Spleen (tissue), 11 donors: ENCODE data around the gene HHAT. TPM values are rescaled to one million over a fixed set of nuclear protein-coding genes. Genes with fewer than 3 reads are reported as not detected.

ENCODE experiments used
- DNase-seq: peaks from one replicate; pipeline ENCODE4 v3.0.0-alpha.2; 2020
- H3K27ac ChIP-seq, 8 donors: fragments of 200-600 bp; sonication (generic) in 7 of 8; 1 replicate in 4 of 8; 2 replicates in 4 of 8; pipeline versions ENCODE4 v1.5.0 to v1.8.0; 2016 to 2021; ENCODE audit warnings: inconsistent platforms in 4 of 8, mild to moderate bottlenecking in 4 of 8, moderate library complexity in 1 of 8
- H3K27me3 ChIP-seq, 7 donors: fragments of 200-600 bp; sonication (generic) in 6 of 7; replicated peaks in 1 of 7; 1 replicate in 4 of 7; 2 replicates in 3 of 7; pipeline versions ENCODE4 v1.5.0 to v1.8.0; 2016 to 2021; ENCODE audit warnings: inconsistent platforms in 3 of 7, mild to moderate bottlenecking in 1 of 7
- H3K36me3 ChIP-seq, 6 donors: fragments of 200-600 bp; sonication (generic) in 5 of 6; 1 replicate in 4 of 6; 2 replicates in 2 of 6; pipeline versions ENCODE4 v1.5.0 to v1.8.0; 2016 to 2021; ENCODE audit warnings: inconsistent platforms in 2 of 6
- H3K4me1 ChIP-seq, 6 donors: fragments of 200-600 bp; sonication (generic) in 5 of 6; 1 replicate in 3 of 6; 2 replicates in 3 of 6; pipeline versions ENCODE4 v1.5.0 to v1.8.0; 2016 to 2021; ENCODE audit warnings: inconsistent platforms in 3 of 6
- H3K4me3 ChIP-seq, 8 donors: fragments of 200-600 bp; sonication (generic) in 7 of 8; 1 replicate in 4 of 8; 2 replicates in 4 of 8; pipeline versions ENCODE4 v1.5.0 to v1.8.0; 2016 to 2021; ENCODE audit warnings: inconsistent platforms in 4 of 8, mild to moderate bottlenecking in 4 of 8, moderate library complexity in 2 of 8
- H3K9me3 ChIP-seq, 8 donors: fragments of 200-600 bp; sonication (generic) in 7 of 8; 1 replicate in 4 of 8; 2 replicates in 4 of 8; pipeline versions ENCODE4 v1.5.0 to v1.8.0; 2016 to 2021; ENCODE audit warnings: inconsistent platforms in 4 of 8
- CTCF ChIP-seq, 11 experiments: fragments of 200-600 bp in 7 of 11; fragments of 450-650 bp in 4 of 11; sonication (generic) in 4 of 11; IDR thresholded peaks in 8 of 11; conservative IDR thresholded peaks in 3 of 11; 1 replicate in 7 of 11; 2 replicates in 4 of 11; pipeline versions ENCODE4 v1.4.0 to v1.8.0; 2016 to 2021; ENCODE audit warnings: antibody characterized with exemption in 11 of 11, inconsistent platforms in 4 of 11, mild to moderate bottlenecking in 1 of 11
- POLR2A ChIP-seq, 3 donors: fragments of 450-650 bp; IDR thresholded peaks; one replicate each; pipeline ENCODE4 v1.5.1; 2017; ENCODE audit warnings: antibody characterized with exemption in 3 of 3, mild to moderate bottlenecking in 1 of 3
- POLR2AphosphoS5 ChIP-seq, 3 donors: sonication (generic); formaldehyde crosslinking; IDR thresholded peaks; one replicate each; pipeline ENCODE4 v1.5.1; 2017; ENCODE audit warnings: antibody characterized with exemption in 3 of 3
- WGBS, 5 donors: extraction: QIAGEN DNeasy Blood & Tissue Kit in 3 of 5; methylation state at CpG; one replicate each; pipeline versions ENCODE4 v1.1.5 to v1.1.7; 2013 to 2018; 5-methylcytosine and 5-hydroxymethylcytosine counted together
- intact Hi-C: fragments of 100-400 bp; cut with DNase I; formaldehyde crosslinking; loops from one replicate; pipeline ENCODE4 v1.15.0; 2023; ENCODE audit warnings: low total_unique reads
- polyA plus RNA-seq, 3 donors: library from polyadenylated mRNA; stranded (reverse); fragments of 200-250 nt; gene quantifications; one replicate each; pipeline ENCODE4 v1.2.1, GENCODE V29; 2013
- total RNA-seq, 7 donors: library from RNA; depleted of rRNA in 3 of 7; stranded (reverse); fragments of >200 nt in 3 of 7; fragmentation: NEBNext Ultra II Directional in 4 of 7; extraction: Animal tissue kit (Norgen Biotek cat#: 25700) in 4 of 7; gene quantifications; one replicate each; pipeline versions ENCODE4 v1.1.0 to v1.2.1, GENCODE V29; 2016 to 2021
- donor health status: healthy with polysubstance abuse.
- donor health status: DM: no; HTN: no; CAD: no; lungs with moderate emphysema.
- donor health status: DM: no; HTN: no; CAD: no.
- donor health status: Bipolar disorder and iron deficiency.
- donor health status: healthy.
- donor health status: DM: no; HTN: no; CAD: no.
- donor health status: DM: yes; HTN: yes; CAD: no.

Gene HHAT
- total and polyA plus RNA-seq, 10 donors = 1.3 to 8.8 (median 4.7) TPM

DNA sequence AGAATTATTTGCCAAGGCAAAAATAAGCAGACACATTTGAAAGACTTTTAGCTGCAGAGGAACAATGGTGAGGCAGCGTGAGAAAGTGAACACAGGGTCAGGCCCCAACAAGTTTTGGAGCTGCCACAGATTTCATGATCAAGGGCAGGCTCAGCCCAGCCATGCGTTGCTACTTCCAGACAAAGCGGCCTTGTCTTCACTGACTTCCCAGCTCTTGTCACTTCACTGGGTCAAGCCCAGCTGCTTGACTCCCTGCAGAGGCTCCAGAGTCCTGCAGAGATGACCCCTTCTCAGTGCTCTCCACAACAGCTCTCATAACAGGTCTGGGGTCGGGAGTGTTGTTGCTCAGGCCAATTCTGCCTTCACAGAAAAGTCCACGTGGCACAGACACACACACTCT is 35.8 kb downstream of the HHAT start:
- Histone ChIP-seq H3K4me1 (no peaks in the 10 kb centered on the region), H3K27ac (no peak overlapping the region), H3K4me3 (no peak overlapping the region), H3K36me3 (peaks cover 0 to 9% (median 0%) of the 10 kb centered on the region in 6 donors), H3K27me3 (no peaks in the 10 kb centered on the region), H3K9me3 (no peaks in the 10 kb centered on the region)
- TF ChIP-seq CTCF (IDR thresholded peaks at IDR 0.05 in 8 of 11, conservative IDR thresholded peaks at IDR 0.05 in 3 of 11) = no peak
- TF ChIP-seq POLR2AphosphoS5 (IDR thresholded peaks at IDR 0.05) = no peak
- no peak for TF ChIP-seq POLR2A (IDR thresholded peaks at IDR 0.05)
- no peak for DNase-seq
- 76 to 87% (median 83%) methylated on average over 5 of the region's 5 CpGs for WGBS, 5 donors
- intact Hi-C loops = no loop called here

- Histone ChIP-seq H3K9me3 (no peaks in the 10 kb centered on the region), H3K4me1 (no peaks in the 10 kb centered on the region), H3K4me3 (no peak overlapping the region), H3K27ac (no peak overlapping the region), H3K27me3 (no peaks in the 10 kb centered on the region), H3K36me3 (peaks cover 0 to 9% (median 0%) of the 10 kb centered on the region in 6 donors)
- intact Hi-C loops = no loop called here
- WGBS, 5 donors = 85 to 96% (median 89%) methylated on average over 6 of the region's 6 CpGs
- DNase-seq = no peak
- TF ChIP-seq POLR2AphosphoS5 (IDR thresholded peaks at IDR 0.05) = no peak
- no peak for TF ChIP-seq CTCF (IDR thresholded peaks at IDR 0.05 in 8 of 11, conservative IDR thresholded peaks at IDR 0.05 in 3 of 11)
- no peak for TF ChIP-seq POLR2A (IDR thresholded peaks at IDR 0.05)
These were observed 38.1 kb downstream of the HHAT start for GRCh38 chr1:210366767-210367166.

GRCh38 chr1:210367566-210367965 is 38.9 kb downstream of the HHAT start:
- WGBS, 5 donors = 89 to 100% (median 95%) methylated on average over 2 of the region's 2 CpGs
- no peaks in the 10 kb centered on the region for H3K4me1 ChIP-seq
- H3K9me3 ChIP-seq = no peaks in the 10 kb centered on the region
- intact Hi-C loops = no loop called here
- TF ChIP-seq POLR2AphosphoS5 (IDR thresholded peaks at IDR 0.05) = no peak
- no peak for TF ChIP-seq CTCF (IDR thresholded peaks at IDR 0.05 in 8 of 11, conservative IDR thresholded peaks at IDR 0.05 in 3 of 11)
- TF ChIP-seq POLR2A (IDR thresholded peaks at IDR 0.05) = no peak
- no peak for DNase-seq
- H3K27ac ChIP-seq = no peak overlapping the region
- no peak overlapping the region for H3K4me3 ChIP-seq
- H3K36me3 ChIP-seq = peaks cover 0 to 9% (median 0%) of the 10 kb centered on the region in 6 donors
- H3K27me3 ChIP-seq = no peaks in the 10 kb centered on the region

GRCh38 chr1:210369425-210369824 is 40.7 kb downstream of the HHAT start:
- TF ChIP-seq POLR2A (IDR thresholded peaks at IDR 0.05) = no peak
- TF ChIP-seq CTCF (IDR thresholded peaks at IDR 0.05 in 8 of 11, conservative IDR thresholded peaks at IDR 0.05 in 3 of 11) = no peak
- no peaks in the 10 kb centered on the region for H3K9me3 ChIP-seq
- 77 to 89% (median 82%) methylated on average over 4 of the region's 4 CpGs for WGBS, 5 donors

More at GRCh38 chr1:210369425-210369824, 40.7 kb downstream of the HHAT start:
- Histone ChIP-seq H3K36me3 (no peaks in the 10 kb centered on the region), H3K27me3 (no peaks in the 10 kb centered on the region), H3K27ac (no peak overlapping the region), H3K4me1 (peaks cover 0 to 2% (median 0%) of the 10 kb centered on the region in 6 donors), H3K4me3 (no peak overlapping the region)
- intact Hi-C loops = no loop called here
- DNase-seq = no peak
